Peyer's patch (tissue), 4 donors: ENCODE results near the gene PANX3. TPM values are rescaled to one million over a fixed set of nuclear protein-coding genes. Genes with fewer than 3 reads are reported as not detected.

Source experiments
- DNase-seq, 3 donors: peaks; one replicate each; pipeline ENCODE4 v3.0.0-alpha.2; 2017 to 2019
- H3K27ac ChIP-seq, 4 donors: fragments of 200-600 bp; sonication (generic); one replicate each; pipeline ENCODE4 v1.5.1; 2016 to 2019
- H3K27me3 ChIP-seq, 2 donors: fragments of 200-600 bp; sonication (generic); one replicate each; pipeline ENCODE4 v1.5.1; 2019
- H3K36me3 ChIP-seq, 3 donors: fragments of 200-600 bp; sonication (generic); one replicate each; pipeline ENCODE4 v1.5.1; 2016 to 2019
- H3K4me1 ChIP-seq, 4 donors: fragments of 200-600 bp; sonication (generic); one replicate each; pipeline ENCODE4 v1.5.1; 2016 to 2019
- H3K4me3 ChIP-seq, 4 donors: fragments of 200-600 bp; sonication (generic); 1 replicate in 3 of 4; 2 replicates in 1 of 4; pipeline ENCODE4 v1.5.1; 2016 to 2019; ENCODE audit warnings: mild to moderate bottlenecking in 1 of 4
- H3K9me3 ChIP-seq, 4 donors: fragments of 200-600 bp; sonication (generic); one replicate each; pipeline ENCODE4 v1.5.1; 2016 to 2019; ENCODE audit warnings: mild to moderate bottlenecking in 1 of 4
- CTCF ChIP-seq, 6 experiments: fragments of 450-650 bp in 4 of 6; fragments of 200-600 bp in 2 of 6; sonication (generic) in 1 of 6; IDR thresholded peaks; one replicate each; pipeline ENCODE4 v1.5.1; 2017 to 2019; ENCODE audit warnings: antibody characterized with exemption in 6 of 6, mild to moderate bottlenecking in 3 of 6, moderate library complexity in 1 of 6
- POLR2A ChIP-seq, 2 donors: fragments of 450-650 bp; IDR thresholded peaks; one replicate each; pipeline ENCODE4 v1.5.1; 2017; ENCODE audit warnings: antibody characterized with exemption in 2 of 2, mild to moderate bottlenecking in 2 of 2, moderate library complexity in 2 of 2
- total RNA-seq, 4 donors: library from RNA; depleted of rRNA; stranded (reverse); fragments of >200 nt; gene quantifications; one replicate each; pipeline ENCODE4 v1.1.0, GENCODE V29; 2016

The PANX3 gene
- total RNA-seq, 4 donors from 2014 or later, result not detected

GRCh38 chr11:124605719-124606118 lies 5.5 kb upstream of the PANX3 start:
- DNase-seq, result no peak
- H3K4me3 ChIP-seq, result no peak overlapping the region
- no peak for TF ChIP-seq CTCF (IDR thresholded peaks at IDR 0.05)
- no peaks in the 10 kb centered on the region for H3K27me3 ChIP-seq
- no peaks in the 10 kb centered on the region for H3K4me1 ChIP-seq
- H3K27ac ChIP-seq, result no peak overlapping the region
- H3K36me3 ChIP-seq, result no peaks in the 10 kb centered on the region
- H3K9me3 ChIP-seq, result no peaks in the 10 kb centered on the region

- Histone ChIP-seq H3K4me1 (no peaks in the 10 kb centered on the region), H3K27ac (no peak overlapping the region), H3K36me3 (no peaks in the 10 kb centered on the region), H3K9me3 (no peaks in the 10 kb centered on the region), H3K27me3 (no peaks in the 10 kb centered on the region), H3K4me3 (no peak overlapping the region)
- no peak for DNase-seq
- TF ChIP-seq CTCF (IDR thresholded peaks at IDR 0.05), result no peak
- TF ChIP-seq POLR2A (IDR thresholded peaks at IDR 0.05), result no peak
Observed at GRCh38 chr11:124608147-124608546, 3.1 kb upstream of the PANX3 start.

- no peak for DNase-seq
- no peak for TF ChIP-seq POLR2A (IDR thresholded peaks at IDR 0.05)
- no peak for TF ChIP-seq CTCF (IDR thresholded peaks at IDR 0.05)
- Histone ChIP-seq H3K9me3 (no peaks in the 10 kb centered on the region), H3K27ac (no peak overlapping the region), H3K36me3 (no peaks in the 10 kb centered on the region), H3K27me3 (peaks cover 0 to 4% of the 10 kb centered on the region in 2 donors), H3K4me3 (no peak overlapping the region), H3K4me1 (no peaks in the 10 kb centered on the region)
Observed at GRCh38 chr11:124610295-124610694, 933 bp upstream of the PANX3 start.

GRCh38 chr11:124612045-124612444 lies 817 bp downstream of the PANX3 start:
- Histone ChIP-seq H3K4me1 (no peaks in the 10 kb centered on the region), H3K9me3 (no peaks in the 10 kb centered on the region), H3K36me3 (no peaks in the 10 kb centered on the region), H3K4me3 (no peak overlapping the region), H3K27ac (no peak overlapping the region), H3K27me3 (peaks cover 0 to 4% of the 10 kb centered on the region in 2 donors)
- TF ChIP-seq POLR2A (IDR thresholded peaks at IDR 0.05) (no peak), CTCF (IDR thresholded peaks at IDR 0.05) (no peak)
- no peak for DNase-seq

GRCh38 chr11:124612567-124613246 lies 1.5 kb downstream of the PANX3 start:
- Histone ChIP-seq H3K36me3 (no peaks in the 10 kb centered on the region), H3K4me1 (no peaks in the 10 kb centered on the region), H3K27ac (no peak overlapping the region), H3K27me3 (peaks cover 0 to 4% of the 10 kb centered on the region in 2 donors), H3K4me3 (no peak overlapping the region), H3K9me3 (no peaks in the 10 kb centered on the region)
- TF ChIP-seq CTCF (IDR thresholded peaks at IDR 0.05), result no peak
- TF ChIP-seq POLR2A (IDR thresholded peaks at IDR 0.05), result no peak
- DNase-seq, result no peak

GRCh38 chr11:124618863-124619262 lies 7.6 kb downstream of the PANX3 start:
- Histone ChIP-seq H3K27me3 (peaks cover 0 to 4% of the 10 kb centered on the region in 2 donors), H3K4me3 (no peak overlapping the region), H3K9me3 (no peaks in the 10 kb centered on the region), H3K27ac (no peak overlapping the region), H3K4me1 (peaks cover 0 to 11% (median 2%) of the 10 kb centered on the region in 4 donors), H3K36me3 (no peaks in the 10 kb centered on the region)
- TF ChIP-seq CTCF (IDR thresholded peaks at IDR 0.05) (no peak), POLR2A (IDR thresholded peaks at IDR 0.05) (no peak)
- DNase-seq, result no peak
